HG02981 (cell line): Measurements from ENCODE around the gene SLC10A7.

Source experiments
- ATAC-seq: cut with Tn5 transposase; IDR thresholded peaks from one replicate; pipeline ENCODE4 v1.9.1; 2021; ENCODE audit warnings: mild to moderate bottlenecking, moderate library complexity; ENCODE audit not compliant: unreplicated experiment

Gene SLC10A7

DNA sequence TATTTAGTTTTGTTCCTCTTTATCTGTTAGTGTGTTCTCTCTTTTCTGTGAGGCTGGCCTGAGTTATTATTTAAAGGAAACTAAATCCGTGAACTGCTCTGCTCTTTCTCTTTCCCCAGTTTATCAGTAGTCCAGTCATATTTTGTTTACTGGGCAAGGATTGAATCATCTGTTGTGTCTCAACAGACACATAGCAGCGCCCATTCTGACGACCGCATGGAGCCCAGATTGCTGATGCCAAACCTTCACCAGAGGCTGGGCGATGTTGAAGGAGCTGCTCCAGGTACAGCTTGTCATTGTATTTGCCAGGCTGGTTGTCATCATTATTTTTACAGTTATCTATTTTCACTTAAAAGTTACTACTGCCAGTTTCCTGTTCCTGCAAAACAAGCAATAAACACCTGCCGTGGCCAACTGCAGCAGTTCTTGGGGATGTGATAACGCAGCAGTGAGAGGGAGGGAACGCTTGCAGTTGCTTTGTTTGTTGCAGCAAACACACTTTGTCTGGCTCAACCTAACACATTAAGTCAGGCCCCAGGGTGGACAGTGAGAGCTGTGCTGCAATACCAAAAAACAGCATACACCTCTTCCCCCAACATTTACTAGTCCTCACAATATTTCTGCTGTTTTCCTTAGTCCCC, 297.3 kb downstream of the SLC10A7 start:
- ATAC-seq, result no peak

DNA sequence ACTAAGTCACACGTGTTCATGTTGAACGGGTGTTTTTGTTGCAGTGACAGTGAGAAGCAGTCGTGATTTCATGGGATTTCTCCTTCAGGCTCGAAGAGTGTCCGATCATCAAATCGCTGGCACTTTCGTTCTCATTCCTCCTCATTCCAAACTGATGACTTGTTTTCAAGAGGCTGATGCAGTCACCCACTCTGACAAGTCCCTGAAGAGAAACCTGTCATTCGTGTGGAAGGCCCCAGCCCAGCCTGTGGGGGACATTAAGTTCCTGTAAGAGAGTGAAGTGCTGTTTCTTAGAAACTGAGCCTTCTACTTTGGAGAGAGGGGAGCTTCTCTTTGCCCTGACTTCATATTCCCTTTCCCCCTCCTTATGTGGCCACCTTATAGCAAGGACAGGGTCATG, 299.4 kb downstream of the SLC10A7 start:
- no peak for ATAC-seq

DNA sequence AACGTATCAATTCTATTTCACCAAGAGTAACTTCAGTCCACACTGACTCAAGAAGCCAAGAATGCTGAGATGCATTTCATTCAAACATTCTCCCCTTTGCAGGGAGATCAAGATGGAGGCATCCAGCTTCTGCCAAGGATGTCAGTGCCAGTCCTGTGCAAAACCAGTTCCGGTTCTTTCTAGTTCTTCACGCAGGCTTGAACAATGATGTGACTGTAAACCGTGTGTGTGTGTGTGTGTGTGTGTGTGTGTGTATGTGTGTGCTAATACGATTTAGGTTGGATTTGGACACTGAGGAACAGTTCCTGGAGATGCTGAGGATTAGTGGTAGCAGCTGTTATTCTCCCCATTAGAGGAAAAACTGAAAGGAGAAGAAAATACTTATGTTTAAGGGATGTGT, 307.5 kb downstream of the SLC10A7 start, which contains the start of gene REELD1:
Gene REELD1 (plus strand): TSS at position 301 of the 400 bp plus-strand sequence. CDS start 2,415 bp downstream, outside the sequence.
- no peak for ATAC-seq

DNA sequence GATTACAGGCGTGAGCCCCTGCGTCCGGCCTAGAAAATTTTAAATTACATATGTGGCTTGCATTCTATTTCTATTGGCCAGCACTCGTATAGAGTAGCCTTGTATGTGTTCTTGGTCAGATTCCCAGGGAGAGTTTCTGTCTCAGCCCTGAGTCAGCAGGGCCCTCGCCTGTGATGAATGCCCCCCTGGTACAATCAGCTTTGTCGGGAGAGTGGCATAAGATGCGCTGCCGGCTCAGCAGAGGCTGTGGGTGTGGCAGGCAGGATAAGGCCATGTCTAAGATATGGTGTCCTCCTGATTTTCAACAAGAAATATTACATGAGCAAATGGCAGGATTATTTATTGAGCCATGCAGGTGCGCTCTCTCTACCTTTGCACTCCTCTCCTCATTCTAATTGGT, 309.0 kb downstream of the SLC10A7 start:
- no peak for ATAC-seq

DNA sequence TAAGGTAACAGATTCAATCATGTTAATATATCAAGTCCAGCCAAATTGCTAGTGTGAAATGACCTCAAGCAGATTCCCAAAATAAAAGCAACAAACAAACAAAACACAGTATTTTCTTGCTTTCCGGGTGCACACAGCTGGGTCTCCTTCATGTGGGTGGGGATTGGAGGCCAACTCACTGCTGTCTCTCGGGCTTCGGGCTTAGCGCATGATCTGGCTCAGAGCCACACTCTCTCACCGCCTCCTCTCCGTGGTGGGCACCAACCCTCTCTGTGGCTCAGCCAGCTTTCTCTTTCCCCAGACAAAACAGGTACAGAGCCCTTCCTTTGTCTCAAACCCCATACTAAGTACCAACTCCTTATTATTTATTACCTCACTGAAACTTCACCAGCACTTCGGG, 310.3 kb downstream of the SLC10A7 start:
- ATAC-seq, result no peak

DNA sequence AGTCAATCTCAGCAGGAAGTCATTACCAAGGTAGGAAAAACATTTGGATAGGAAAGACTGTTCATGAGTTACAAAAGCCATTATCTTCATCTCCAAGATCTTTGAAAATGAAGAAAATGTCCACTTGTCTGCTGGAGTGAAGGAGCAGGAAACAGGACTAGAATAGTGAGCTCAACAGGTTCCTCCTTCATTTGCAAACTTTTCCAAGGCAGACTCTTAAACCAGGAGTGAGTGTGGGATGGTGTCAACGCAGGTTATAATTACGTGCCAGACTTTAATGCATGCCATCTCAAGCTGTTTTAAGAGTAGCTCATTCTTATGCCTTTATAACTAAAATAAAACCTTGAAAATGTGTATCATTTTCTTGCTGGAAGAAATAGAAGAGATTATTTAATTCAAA, 310.9 kb downstream of the SLC10A7 start:
- ATAC-seq, result no peak

DNA sequence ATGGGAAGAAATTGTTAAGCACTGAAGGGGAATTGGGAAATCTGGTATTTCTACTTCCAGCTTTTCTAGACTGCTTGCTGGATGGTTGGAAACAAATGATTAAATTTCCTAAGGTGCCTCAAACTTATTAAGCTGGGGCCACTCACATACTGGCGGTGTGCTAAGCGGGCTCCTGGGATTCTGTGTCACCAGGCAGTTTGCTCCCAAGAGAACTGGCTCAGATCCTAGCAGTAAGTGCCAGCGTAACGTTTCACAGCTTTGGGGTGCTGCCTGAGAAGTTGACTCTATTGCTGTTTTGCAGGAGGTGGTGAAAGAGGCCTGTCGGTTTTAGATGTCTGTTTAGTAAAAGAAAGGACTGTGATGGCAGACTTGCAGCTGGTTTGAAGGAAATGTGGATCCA, 314.3 kb downstream of the SLC10A7 start:
- no peak for ATAC-seq
